Lower leg skin (tissue), 3 donors: ENCODE results near the gene GRAMD4.

Experiments used
- POLR2A ChIP-seq, 2 donors: fragments of 450-650 bp; IDR thresholded peaks; one replicate each; pipeline ENCODE4 v1.6.1; 2016 to 2017; ENCODE audit warnings: antibody characterized with exemption in 2 of 2, mild to moderate bottlenecking in 1 of 2, moderate library complexity in 1 of 2
- TF ChIP-seq, protein P1 (sequence below), 3 donors: fragments of 450-650 bp; IDR thresholded peaks; one replicate each; pipeline ENCODE4 v1.5.1; 2016; ENCODE audit warnings: antibody characterized with exemption in 3 of 3, mild to moderate bottlenecking in 3 of 3, moderate library complexity in 2 of 3

DNA sequence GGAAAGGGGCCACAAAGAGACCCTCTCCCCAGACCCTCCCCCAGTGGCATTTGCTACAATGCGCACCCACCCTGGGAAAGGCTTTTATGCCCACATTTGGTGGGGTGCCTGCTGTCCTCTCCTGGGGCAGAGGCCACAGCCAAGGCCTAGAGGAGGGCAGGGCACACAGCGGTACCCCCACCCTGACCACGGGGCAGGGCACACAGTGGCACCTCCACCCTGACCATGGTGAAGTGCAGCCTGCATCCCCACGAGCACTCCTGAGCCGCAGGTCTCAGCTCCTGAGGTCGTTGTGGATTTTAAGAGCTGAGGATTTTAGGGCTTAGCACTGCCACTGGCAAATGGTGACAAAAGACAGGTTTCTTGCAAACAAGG is 83.8 kb downstream of the GRAMD4 start:
- TF ChIP-seq, protein P1, sequence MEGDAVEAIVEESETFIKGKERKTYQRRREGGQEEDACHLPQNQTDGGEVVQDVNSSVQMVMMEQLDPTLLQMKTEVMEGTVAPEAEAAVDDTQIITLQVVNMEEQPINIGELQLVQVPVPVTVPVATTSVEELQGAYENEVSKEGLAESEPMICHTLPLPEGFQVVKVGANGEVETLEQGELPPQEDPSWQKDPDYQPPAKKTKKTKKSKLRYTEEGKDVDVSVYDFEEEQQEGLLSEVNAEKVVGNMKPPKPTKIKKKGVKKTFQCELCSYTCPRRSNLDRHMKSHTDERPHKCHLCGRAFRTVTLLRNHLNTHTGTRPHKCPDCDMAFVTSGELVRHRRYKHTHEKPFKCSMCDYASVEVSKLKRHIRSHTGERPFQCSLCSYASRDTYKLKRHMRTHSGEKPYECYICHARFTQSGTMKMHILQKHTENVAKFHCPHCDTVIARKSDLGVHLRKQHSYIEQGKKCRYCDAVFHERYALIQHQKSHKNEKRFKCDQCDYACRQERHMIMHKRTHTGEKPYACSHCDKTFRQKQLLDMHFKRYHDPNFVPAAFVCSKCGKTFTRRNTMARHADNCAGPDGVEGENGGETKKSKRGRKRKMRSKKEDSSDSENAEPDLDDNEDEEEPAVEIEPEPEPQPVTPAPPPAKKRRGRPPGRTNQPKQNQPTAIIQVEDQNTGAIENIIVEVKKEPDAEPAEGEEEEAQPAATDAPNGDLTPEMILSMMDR (IDR thresholded peaks at IDR 0.05): no peak
- no peak for TF ChIP-seq POLR2A (IDR thresholded peaks at IDR 0.05)
